Measurements from ENCODE around the gene TUBG1. TPM values are rescaled to one million over a fixed set of nuclear protein-coding genes. Genes with fewer than 3 reads are reported as not detected.

The TUBG1 gene
- total RNA-seq: 29.2 TPM
- long read RNA-seq, transcript TUBG1-201 (11 exons, 1,611 nt): major isoform, 83 of 98 reads
- long read RNA-seq, partial matches to known transcripts: 9 of 98 reads
- long read RNA-seq, other reads (novel, unspliced or antisense): 6 of 98 reads

- intact Hi-C loops (cut with DNase I): no loop called here
- H3K9me3 ChIP-seq: no peaks in the 10 kb centered on the region
- H3K27me3 ChIP-seq: no peaks in the 10 kb centered on the region
- peak within 1 kb of the TSS; percentile 96 for H3K27ac ChIP-seq
- TF ChIP-seq CTCF (IDR thresholded peaks at IDR 0.05): peak; percentile 53
- peak within 1 kb of the TSS; percentile 94 for H3K4me3 ChIP-seq
- ATAC-seq (peak; percentile 98), DNase-seq (peak; percentile 100)
- peaks cover 26% of the 10 kb centered on the region for H3K36me3 ChIP-seq
- peaks cover 33% of the 10 kb centered on the region for H3K4me1 ChIP-seq
Observed at GRCh38 chr17:42609182-42609813, at the start of gene TUBG1, which contains the start of gene RETREG3. Gene TUBG1, plus strand, starts transcription at chr17:42609683. Its CDS starts 55 bp downstream, at chr17:42609738. Gene RETREG3, minus strand, starts transcription at chr17:42609374. Its CDS starts 50 bp downstream, at chr17:42609324.

GRCh38 chr17:42560246-42560645 is 49.2 kb upstream of the TUBG1 start:
- DNase-seq (no peak), ATAC-seq (no peak)
- H3K4me1 ChIP-seq: peaks cover 33% of the 10 kb centered on the region
- intact Hi-C loops (cut with DNase I): no loop called here
- no peaks in the 10 kb centered on the region for H3K9me3 ChIP-seq
- no peak for TF ChIP-seq CTCF (IDR thresholded peaks at IDR 0.05)
- H3K36me3 ChIP-seq: peaks cover 14% of the 10 kb centered on the region
- H3K27me3 ChIP-seq: no peaks in the 10 kb centered on the region
- no peak overlapping the region for H3K4me3 ChIP-seq
- H3K27ac ChIP-seq: no peak overlapping the region

- peak within 1 kb of the TSS; percentile 98 for H3K4me3 ChIP-seq
- peaks cover 36% of the 10 kb centered on the region for H3K4me1 ChIP-seq
- intact Hi-C loops (cut with DNase I): no loop called here
- H3K9me3 ChIP-seq: no peaks in the 10 kb centered on the region
- H3K36me3 ChIP-seq: peaks cover 21% of the 10 kb centered on the region
- H3K27me3 ChIP-seq: no peaks in the 10 kb centered on the region
- ATAC-seq (peak; percentile 85), DNase-seq (peak; percentile 97)
- no peak for TF ChIP-seq CTCF (IDR thresholded peaks at IDR 0.05)
- peak within 1 kb of the TSS; percentile 85 for H3K27ac ChIP-seq
Observed at GRCh38 chr17:42561897-42562387, 47.5 kb upstream of the TUBG1 start, which contains the start of gene COASY. Gene COASY, plus strand, starts transcription at chr17:42562148. Its CDS starts 475 bp downstream, at chr17:42562623.

GRCh38 chr17:42562388-42563142 is 46.9 kb upstream of the TUBG1 start:
- intact Hi-C loops (cut with DNase I): no loop called here

More at GRCh38 chr17:42562388-42563142, 46.9 kb upstream of the TUBG1 start:
- Histone ChIP-seq H3K27me3 (no peaks in the 10 kb centered on the region), H3K27ac (peak overlapping the region; percentile 85), H3K4me1 (peaks cover 37% of the 10 kb centered on the region), H3K36me3 (peaks cover 21% of the 10 kb centered on the region), H3K4me3 (peak overlapping the region; percentile 98), H3K9me3 (no peaks in the 10 kb centered on the region)
- TF ChIP-seq CTCF (IDR thresholded peaks at IDR 0.05): no peak
- peak; percentile 0 for ATAC-seq
- DNase-seq: peak; percentile 65
